Skin of body (tissue), 2 donors: ENCODE measurements around the gene AKAP13. TPM values are rescaled to one million over a fixed set of nuclear protein-coding genes. Genes with fewer than 3 reads are reported as not detected.
A peak's percentile ranks its signal among the peaks of the same experiment; 100 is the strongest.

ENCODE experiments used
- DNase-seq: peaks from one replicate; lab custom pipeline; 2025; lab: John Stamatoyannopoulos, UW
- total RNA-seq: library from RNA; depleted of rRNA; stranded (reverse); fragments of >200 nt; gene quantifications from one replicate; pipeline ENCODE4 v1.2.3, GENCODE V29; 2014

Gene AKAP13
- total RNA-seq, 1 donor from 2014 or later, result 160 TPM

DNA sequence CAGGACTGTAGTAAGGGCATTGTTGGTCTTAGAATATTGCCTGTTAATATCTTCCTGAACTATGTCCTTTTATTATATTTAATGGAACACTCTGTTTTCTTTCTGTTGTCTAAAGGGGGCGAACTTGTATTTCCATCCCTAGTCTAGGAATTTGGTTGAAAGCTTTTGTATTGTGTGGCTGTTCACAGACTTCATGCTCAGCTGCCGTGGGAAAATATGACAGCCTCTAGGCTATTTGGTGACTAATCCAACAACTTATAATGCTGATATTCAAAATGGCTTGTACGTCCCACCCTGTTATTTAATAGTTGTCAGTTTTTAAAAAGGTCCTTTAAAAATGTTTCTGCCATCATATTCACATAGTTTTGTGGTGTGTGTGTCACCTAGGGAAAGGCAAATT is 211.7 kb downstream of the AKAP13 start:
- peak; percentile 72 for DNase-seq

DNA sequence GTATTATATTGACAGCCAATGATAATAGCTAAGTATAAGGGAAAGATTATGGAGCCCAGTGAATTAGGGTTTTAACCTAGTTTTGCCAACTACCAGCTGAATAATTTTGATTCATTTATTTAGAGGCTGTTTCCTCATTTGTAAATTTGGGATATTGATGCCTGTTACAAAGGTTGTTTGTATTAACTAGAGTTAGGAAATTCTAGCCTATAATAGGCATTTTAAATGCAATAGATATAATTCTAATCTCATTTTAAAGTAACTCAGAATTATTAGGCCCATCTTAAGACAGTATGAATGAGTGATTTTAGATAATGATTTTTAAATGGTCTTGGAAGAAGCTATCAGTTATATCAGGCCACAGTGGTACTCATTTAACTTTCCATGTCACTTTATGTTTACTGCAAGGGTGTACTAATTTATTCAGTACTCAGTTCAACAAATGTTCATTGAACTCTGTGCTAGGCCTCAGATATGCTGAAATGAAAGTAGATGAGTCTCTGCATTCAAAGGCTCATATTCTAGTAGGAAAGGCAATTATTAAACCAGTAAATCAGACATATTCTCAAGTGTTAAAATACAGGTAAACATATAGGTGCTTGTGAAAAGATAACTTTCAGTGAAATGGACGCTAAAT is 213.5 kb downstream of the AKAP13 start:
- no peak for DNase-seq

DNA sequence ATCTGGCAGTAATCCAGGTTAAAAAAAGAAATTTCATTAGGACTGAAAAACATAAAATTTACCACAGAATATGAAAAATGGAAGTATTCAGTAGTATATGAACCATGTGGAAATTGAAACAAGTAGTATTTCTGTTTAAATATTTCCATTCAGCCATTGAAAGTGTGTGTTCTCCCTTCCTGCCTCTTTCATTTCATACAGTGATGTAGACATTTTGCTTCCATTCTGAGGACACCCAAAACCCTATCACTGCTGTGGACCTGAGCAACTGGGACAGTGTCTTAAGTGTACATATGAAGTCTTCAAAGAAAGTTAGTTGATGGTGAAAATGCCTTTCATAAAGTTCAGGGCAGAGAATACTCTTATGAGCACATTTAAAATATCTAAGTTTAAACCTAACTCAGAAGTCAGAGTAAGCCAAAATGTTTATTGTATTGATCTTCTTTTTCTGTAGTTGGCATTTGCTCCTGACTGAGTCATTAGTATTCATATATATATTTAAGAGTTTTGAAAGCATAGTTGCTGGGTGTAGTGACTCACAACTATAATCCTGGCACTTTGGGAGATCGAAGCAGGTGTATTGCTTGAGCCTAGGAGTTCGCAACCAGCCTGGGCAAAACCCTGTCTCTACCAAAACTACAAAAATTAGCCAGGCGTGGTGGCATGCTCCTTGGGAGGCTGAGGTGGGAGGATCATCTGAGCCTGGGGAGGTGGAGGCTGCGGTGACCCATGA is 215.6 kb downstream of the AKAP13 start:
- DNase-seq, result no peak

DNA sequence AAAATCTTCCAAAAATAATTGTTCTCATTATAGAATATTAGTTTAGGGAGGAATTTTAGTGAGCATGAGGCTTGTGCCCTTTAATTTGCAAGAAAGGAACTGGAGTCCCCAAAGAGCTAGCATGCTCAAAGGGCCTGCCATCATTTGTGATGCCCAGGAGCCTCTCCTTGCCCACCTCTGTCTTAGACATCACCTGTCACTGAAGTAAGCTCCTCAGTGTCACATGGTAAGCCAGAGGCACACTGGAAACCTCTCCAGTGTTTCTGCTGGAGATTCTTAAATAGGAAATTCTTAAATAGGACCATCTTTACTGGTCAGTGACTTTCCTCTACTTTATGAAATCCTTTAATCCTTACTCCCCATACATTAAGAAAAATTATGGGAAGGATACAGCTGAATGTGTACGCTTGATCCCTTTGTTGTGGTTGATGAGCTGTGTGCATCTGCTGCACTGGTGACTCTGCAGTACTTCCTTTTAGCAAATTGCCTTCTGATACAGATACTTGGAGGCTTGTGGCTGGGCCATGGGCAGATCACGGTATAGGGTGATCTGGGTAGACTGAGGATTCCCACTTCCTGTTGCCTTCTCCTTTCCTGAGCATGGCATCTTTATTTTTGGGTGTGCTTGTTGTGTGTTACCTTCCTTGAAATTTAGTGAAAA is 216.9 kb downstream of the AKAP13 start:
- DNase-seq, result no peak

DNA sequence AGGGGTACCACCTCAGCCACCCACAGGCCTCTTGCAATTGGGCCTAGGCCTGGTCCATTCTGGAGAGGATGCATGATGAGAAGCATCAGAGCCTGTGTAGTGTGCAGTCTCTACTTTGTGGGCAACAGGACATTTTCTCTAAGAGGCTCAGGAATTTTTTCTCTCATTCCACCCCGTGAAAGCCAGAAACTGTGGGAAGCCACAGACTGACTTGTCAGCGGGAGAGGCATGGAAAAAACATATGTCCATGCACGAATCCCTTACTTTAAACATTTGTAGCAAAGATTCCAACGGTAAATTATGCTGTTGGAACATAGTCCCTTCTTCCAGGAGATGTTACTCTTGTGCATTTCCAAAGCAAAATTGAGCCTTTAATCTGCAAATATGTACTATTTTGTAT is 217.8 kb downstream of the AKAP13 start:
- DNase-seq, result no peak

DNA sequence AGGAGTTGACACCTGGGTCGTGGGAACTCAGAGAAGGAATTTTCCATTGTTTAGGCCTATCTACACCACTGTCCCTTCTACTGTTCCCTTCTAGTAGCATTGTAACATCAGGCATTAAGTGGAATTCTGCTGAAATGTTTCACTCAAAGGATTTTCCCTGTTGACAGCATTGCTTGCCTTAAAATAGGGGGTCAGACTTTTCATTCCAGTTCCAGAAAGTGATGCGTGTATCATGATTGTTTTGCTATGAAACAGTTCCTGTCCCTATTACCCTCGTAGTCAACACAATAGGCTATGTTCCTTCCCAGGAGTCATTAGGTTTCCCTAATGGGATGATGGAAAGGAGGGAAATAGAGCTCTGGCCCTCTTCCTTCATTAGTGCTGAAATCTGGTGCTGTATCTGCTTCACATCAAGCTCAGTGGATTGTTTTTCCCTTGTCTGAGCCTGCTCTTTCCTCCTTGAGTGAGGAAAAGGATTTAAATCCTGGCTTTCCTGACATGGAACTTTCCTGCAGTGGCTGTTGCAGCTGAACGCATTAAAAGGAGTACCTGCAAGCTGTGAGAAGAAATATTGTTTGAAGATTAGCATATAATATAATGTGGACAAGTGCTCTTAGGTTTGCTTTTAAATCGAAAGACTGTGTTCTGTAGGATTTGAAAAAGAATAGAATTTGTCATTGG is 218.5 kb downstream of the AKAP13 start:
- DNase-seq, result peak; percentile 52

DNA sequence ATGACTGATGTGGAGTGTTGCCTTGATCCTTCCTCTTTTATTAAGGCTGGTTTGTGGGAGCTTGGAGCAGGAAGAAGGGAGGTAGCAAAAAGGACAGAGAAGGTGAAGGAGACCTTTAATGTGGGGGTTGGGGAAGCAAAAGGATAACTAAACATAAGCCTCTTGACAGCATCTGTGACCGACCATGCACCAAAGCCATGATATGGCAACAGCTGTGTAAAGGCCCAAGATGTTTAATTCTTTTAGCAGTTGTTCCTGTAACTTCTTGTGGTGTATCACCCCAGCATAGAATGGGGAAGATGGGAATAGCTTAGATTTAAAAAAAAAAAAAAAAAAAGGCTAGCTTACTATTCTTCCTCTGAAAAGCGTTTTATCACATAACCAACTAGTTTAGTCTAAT is 219.6 kb downstream of the AKAP13 start:
- no peak for DNase-seq

DNA sequence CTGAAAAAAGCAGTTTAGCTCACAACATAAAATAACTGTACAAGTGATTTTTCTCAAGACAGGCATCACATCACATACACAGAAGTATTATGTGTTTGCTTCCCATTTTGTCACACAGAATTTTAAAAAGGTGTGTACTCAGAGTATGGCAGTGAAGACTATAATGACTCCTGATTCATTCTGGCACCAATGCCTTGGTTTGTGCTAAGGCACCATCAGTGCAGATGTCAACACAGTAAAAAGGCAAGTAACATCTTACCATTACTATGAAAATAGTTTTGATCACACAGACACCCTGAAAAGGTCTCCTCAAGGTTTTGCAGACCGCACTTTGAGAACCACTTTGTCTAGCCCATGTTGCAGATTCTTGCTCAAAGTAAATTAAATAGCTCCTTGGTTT is 222.8 kb downstream of the AKAP13 start:
- no peak for DNase-seq

DNA sequence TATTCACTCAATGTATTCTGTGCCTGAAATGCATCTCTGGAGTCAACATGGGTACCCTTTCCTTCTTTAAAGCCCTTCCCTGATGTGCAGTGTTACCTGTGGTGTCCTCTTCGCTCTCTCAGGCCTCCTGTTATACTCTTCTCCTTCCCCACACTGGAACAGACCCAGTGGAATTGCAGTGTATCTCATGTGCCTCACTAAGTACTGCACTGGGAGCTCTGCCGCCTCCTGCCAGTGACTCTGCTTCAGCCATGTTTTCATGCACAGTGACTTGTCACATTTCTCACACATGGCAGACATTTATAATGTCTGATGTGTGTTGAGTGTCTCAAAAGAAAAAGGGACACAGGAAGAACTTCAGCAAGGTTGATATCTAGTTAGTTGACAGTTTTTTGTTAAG is 223.3 kb downstream of the AKAP13 start:
- no peak for DNase-seq

DNA sequence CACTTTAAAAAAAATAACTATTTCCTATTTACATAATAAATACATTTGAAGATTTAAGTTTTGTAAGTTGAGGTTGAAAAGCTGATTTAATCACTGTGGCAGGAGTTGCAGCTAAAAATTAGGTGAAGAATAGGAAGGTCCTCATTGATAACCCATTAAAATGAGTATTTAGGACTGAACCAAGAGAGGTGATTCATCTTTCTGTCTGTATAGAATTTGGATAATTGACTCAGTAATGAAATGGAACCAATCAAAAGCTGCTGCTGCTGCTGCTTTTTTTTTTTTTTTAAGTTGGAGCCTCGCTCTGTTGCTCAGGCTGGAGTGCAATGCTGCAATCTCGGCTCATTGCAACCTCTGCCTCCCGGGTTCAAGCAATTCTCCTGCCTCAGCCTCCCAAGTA is 223.8 kb downstream of the AKAP13 start:
- DNase-seq, result no peak

DNA sequence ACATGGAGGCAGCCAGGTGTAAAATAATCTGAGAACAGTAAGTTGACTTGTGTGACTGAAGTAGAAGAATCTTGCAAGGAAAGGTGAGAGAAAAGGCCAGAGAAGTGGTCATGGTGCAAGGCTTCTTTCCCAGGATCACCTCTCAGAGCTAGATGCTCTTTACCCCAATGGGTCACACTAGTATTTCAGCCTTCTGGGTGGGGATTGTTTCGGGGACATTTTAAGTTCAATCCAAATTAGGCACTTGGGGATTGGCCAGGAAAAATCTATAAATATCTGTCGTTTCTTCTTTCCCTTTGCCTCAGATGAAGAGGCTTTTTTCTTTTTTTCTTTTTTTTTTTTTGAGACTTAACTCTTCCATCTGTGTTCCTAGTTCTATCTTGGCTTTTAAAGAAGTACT is 226.3 kb downstream of the AKAP13 start:
- DNase-seq, result peak; percentile 24

DNA sequence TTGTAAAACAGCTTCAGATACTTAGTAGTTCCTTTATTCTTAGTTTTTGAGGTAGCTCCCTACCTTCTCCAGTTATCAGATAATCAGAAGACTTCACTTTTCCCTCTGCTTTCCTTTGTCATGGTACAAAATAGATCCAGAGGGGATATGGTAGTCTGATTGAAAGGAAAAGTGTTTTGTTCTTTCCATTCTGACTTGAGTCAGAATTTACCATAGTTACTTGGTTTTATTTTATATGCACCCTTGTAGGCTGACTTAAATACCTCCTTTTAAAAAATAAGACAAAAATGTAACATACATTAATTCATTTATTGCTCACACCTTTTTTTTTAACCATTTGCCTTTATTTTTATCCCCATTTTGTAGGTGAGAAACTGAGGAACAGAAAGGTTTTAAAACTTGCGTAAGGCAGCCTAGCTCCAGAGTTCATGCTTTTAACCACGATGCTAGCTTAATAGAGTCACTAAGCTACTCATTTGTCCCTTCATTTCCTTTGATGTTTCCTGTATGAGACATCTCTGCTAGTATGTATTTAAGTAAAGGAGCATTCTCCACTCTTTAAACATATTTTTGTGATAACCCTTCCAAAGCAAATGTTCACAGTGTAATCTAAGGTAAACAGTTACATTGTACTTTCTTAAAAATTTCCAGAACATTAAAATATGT is 226.9 kb downstream of the AKAP13 start:
- DNase-seq, result no peak

DNA sequence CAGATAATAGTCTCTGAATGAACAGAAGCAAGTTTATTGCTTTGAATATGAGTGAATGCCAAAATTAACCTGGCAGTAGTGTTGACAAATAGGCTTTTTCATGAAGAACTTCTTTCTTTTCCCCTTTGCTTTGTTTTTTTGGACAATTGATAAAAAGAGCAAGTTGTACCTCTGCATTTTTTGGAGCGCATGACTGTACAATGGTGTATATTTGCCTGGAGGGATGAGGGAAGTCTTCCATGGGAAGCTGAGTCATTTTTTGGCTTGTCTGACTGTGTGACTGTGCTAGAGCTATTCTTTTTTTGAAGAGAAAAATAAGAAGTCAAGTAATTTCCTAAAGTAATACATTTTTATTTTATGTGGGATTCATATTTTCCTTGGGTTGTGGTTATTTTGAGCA is 227.4 kb downstream of the AKAP13 start:
- DNase-seq, result no peak

DNA sequence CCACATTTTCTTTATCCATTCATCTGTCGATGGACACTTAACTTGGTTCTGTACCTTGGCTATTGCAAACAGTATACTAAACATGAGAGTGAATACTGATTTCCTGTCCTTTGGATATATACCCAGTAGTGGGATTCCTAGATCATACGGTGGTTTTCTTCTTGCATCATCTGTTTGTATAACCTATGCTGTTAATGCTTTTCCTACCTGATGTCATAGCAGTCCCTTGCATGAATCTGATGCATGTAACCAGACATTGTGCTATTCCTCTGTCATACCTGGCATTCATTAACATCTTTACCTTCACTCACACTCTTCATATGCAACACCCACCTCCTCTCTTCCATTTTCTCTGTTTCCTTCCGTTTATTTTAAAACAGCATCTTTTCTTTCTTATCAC is 229.1 kb downstream of the AKAP13 start:
- no peak for DNase-seq

DNA sequence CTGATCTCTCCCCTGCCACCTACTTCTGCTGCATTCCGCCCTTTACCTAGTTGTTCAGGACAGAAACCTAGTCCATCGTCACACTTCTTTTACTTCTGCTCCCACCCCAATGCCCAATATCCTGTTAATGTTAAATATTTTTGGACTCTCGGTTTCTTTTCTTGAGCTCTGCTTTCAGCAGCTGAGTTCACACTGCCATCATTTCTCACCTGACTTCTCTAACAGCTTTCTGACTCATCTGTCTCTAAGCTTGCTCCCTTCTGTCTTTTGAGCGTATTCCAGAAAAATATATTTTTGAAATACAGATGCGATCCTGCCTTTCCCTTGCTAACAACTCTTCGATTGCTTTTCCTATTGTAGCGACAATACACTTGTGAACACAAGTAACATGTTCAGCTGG is 231.0 kb downstream of the AKAP13 start:
- DNase-seq, result no peak

DNA sequence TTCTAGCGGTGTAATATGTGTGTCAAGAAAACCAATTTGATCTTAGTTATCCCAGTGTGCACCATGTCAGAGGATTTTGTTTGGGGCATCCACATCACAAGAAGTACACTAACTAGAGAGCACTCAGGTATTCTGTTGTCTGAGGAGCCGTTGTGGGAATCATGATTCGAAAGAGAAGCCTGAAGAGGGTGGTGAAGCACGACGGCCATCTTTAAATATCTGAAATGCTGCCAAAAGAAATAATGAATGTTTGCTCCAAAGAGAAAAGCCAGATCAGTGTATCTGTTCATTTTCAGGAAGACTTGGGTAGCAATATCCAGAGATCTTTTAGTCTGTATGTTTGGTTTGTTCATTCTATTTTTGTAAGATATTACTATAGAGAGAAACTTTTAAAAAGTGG is 233.7 kb downstream of the AKAP13 start:
- no peak for DNase-seq

DNA sequence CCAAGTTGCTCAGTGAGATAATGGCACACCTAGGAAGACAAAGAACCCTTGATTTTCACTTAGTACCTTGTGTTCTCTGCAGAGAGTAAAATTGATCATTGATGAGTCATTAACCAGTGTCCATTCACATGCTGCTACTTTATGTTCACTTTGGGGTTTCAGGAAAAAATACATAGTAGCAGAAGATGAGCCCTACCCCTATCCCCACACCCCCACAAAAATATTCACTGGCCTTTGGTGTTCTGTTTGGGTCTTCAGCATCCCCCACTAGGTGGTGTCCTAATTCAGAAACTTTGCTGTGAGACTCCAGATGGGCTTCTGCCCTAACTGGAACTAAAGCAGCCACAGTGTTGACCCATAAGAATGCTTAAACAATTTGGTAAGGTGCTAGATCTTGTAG is 235.5 kb downstream of the AKAP13 start:
- DNase-seq, result peak; percentile 64

DNA sequence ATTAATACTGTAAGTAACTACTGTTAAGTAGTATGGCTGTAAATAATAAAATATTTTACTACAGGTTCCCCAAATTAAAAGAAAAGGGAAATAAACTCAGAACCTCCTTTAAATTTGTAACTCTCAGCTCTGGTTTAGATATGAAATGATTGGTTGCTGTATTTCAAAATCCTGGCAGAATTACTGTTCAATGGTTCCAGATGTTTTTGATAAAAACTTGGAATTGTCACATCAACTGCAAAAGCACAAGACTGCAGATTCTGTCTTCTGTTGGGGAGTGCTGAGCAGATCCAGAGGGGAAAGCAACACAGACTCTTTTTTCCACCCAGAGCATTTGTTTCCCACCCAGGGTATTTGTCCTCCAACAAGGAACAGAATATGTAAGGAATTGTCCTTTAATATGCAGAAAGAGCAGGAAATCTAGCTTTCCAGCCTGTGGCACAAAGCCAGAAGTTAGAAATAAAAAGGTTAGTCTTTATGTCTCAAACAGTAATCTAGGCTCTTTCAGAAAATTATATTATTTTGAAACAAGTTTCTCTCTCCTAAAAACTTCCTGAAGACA is 236.2 kb downstream of the AKAP13 start:
- peak; percentile 93 for DNase-seq

DNA sequence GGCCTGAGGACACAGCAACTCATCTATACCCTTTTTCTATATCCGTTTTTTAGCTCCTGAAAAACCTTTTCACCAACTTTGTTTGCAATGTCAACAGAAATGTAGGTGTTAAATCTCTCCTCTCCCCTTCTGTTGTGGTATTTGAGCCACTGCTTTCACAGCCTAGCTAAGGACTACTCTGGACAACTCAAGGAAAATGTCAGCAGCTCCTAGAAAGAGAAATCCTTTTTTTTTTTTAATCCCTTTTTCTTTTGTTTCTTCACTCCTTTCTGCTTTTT is 237.8 kb downstream of the AKAP13 start:
- DNase-seq, result no peak

DNA sequence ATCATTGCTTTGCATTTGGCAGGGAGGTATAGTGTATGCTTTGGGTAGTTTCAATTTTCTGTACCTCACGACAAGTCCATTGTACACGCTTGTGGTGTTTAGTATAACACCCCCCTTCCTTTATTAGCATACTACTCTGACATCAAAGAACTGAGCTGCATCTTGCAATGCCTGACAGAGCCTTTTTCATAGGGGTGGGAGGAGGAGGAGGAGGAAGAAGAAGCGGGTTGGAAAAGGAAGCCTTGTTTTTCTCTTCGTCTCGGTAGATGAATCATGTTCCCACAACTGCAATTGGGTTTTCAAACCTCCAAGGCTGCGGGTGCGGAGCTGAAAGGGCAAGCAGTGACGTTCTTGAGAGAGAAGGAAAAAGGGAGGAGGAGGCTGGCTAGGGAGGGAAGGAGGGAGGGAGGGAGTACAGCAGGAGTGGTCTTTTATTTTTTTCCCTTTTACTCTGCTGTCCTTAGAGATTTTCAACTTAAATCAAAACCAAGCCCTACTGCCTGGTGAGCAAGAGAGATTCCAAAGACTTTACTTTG is 238.6 kb downstream of the AKAP13 start:
- peak; percentile 90 for DNase-seq

DNA sequence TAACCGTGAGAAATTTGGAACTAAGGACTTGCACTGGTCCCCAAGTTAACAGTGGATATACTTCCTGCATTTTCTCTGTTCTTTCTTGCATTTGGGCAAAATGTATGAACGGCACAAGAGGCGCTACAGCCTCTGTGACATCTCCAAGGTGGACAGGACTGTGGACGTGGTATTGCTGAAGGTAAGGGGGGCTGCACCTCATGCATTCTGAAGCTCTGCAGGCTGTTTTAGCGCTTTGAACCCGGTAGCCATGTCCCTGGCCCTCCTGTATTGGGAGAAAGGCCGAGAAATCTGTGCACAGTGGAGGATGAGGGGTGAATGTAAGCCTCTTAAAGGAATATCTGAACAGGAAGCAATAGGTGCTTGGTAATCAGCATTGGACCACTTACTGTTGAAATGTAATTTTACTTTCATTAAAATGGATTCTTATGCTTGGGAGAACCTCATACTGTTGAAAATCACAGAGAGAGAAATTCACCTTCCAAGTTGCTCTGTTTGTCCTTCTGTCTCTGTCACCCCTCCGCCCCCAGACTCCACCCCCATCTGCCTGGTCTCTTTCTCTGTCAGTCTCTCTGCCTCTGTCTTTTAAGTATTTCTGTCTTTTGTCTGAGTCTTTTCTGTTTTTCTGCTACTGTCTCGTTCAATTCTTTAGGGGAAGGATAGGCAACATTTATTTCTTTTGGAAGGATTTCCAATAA is 239.7 kb downstream of the AKAP13 start:
- DNase-seq, result no peak
